Liver (tissue), 9 donors: ENCODE measurements around the gene CBX8. TPM values are rescaled to one million over a fixed set of nuclear protein-coding genes. Genes with fewer than 3 reads are reported as not detected.
"Not testable (repeated sequence)": the region's sequence is repeated elsewhere in the genome, so short reads cannot be mapped to it uniquely, and the experiment has no call there.

Experiments
- DNase-seq: peaks from one replicate; pipeline ENCODE4 v3.0.0-alpha.2; 2017; ENCODE audit warnings: low spot score
- H3K27ac ChIP-seq, 2 donors: one replicate each; pipeline ENCODE4 v1.7.0; 2013; ENCODE audit warnings: inconsistent platforms in 2 of 2, low read length in 2 of 2, control low read depth in 1 of 2, low read depth in 1 of 2, mild to moderate bottlenecking in 1 of 2
- H3K27me3 ChIP-seq, 4 donors: one replicate each; pipeline versions ENCODE4 v1.6.1 to v1.7.0; 2013; ENCODE audit warnings: low read length in 3 of 4, inconsistent platforms in 1 of 4, mild to moderate bottlenecking in 1 of 4, moderate library complexity in 1 of 4; ENCODE audit not compliant: control insufficient read depth in 4 of 4, insufficient read depth in 4 of 4
- H3K36me3 ChIP-seq, 4 donors: one replicate each; pipeline versions ENCODE4 v1.6.1 to v1.7.0; 2013; ENCODE audit warnings: low read length in 3 of 4, mild to moderate bottlenecking in 3 of 4, low read depth in 1 of 4, moderate library complexity in 1 of 4; ENCODE audit not compliant: control insufficient read depth in 4 of 4, insufficient read depth in 3 of 4
- H3K4me1 ChIP-seq, 4 donors: one replicate each; pipeline versions ENCODE4 v1.6.1 to v1.7.0; 2013; ENCODE audit warnings: low read length in 3 of 4, mild to moderate bottlenecking in 3 of 4, moderate library complexity in 1 of 4; ENCODE audit not compliant: control insufficient read depth in 4 of 4, insufficient read depth in 4 of 4
- H3K4me3 ChIP-seq, 3 donors: one replicate each; pipeline versions ENCODE4 v1.6.1 to v1.7.0; 2013; ENCODE audit warnings: low read length in 3 of 3, control low read depth in 1 of 3, low read depth in 1 of 3, mild to moderate bottlenecking in 1 of 3
- H3K9ac ChIP-seq, 2 donors: one replicate each; pipeline ENCODE4 v1.7.0; 2013; ENCODE audit warnings: low read length in 2 of 2, mild to moderate bottlenecking in 2 of 2, moderate library complexity in 2 of 2, control low read depth in 1 of 2, low read depth in 1 of 2
- H3K9me3 ChIP-seq, 4 donors: one replicate each; pipeline versions ENCODE4 v1.6.1 to v1.7.0; 2013; ENCODE audit warnings: low read length in 3 of 4; ENCODE audit not compliant: control insufficient read depth in 4 of 4
- FOXA1 ChIP-seq: IDR thresholded peaks from 2 replicates; pipeline ENCODE4 v1.6.1; 2016; ENCODE audit warnings: antibody characterized with exemption
- FOXA2 ChIP-seq: IDR thresholded peaks from 2 replicates; pipeline ENCODE4 v1.6.1; 2016; ENCODE audit warnings: antibody characterized with exemption
- HNF4A ChIP-seq, 2 donors: conservative IDR thresholded peaks; 2 replicates each; pipeline ENCODE4 v1.6.1; 2016; ENCODE audit warnings: antibody characterized with exemption in 2 of 2, mild to moderate bottlenecking in 2 of 2
- HNF4G ChIP-seq: IDR thresholded peaks from 2 replicates; pipeline ENCODE4 v1.6.1; 2016; ENCODE audit warnings: antibody characterized with exemption
- RXRA ChIP-seq, 2 donors: IDR thresholded peaks; 2 replicates each; pipeline ENCODE4 v1.6.1; 2017 to 2018; ENCODE audit warnings: antibody characterized with exemption in 2 of 2, mild to moderate bottlenecking in 1 of 2
- SP1 ChIP-seq: IDR thresholded peaks from 2 replicates; pipeline ENCODE4 v1.6.1; 2018; ENCODE audit warnings: antibody characterized with exemption, mild to moderate bottlenecking
- YY1 ChIP-seq: IDR thresholded peaks from 2 replicates; pipeline ENCODE4 v1.6.1; 2016; ENCODE audit warnings: antibody characterized with exemption, mild to moderate bottlenecking
- WGBS: extraction: QIAGEN DNeasy Blood & Tissue Kit; methylation state at CpG from one replicate; pipeline ENCODE4 v1.1.7; 2013; 5-methylcytosine and 5-hydroxymethylcytosine counted together
- polyA plus RNA-seq, 2 donors: library from polyadenylated mRNA; stranded (reverse) in 1 of 2; unstranded in 1 of 2; fragments of 200-250 nt in 1 of 2; fragments of >200 nt in 1 of 2; fragmentation: Nextera tagmentation in 1 of 2; extraction: Ambion mirVana in 1 of 2; gene quantifications; one replicate each; pipeline versions ENCODE4 v1.2.1 to v1.2.3, GENCODE V29; 2013 to 2015
- total RNA-seq, 2 donors: library from RNA; depleted of rRNA; stranded (reverse); fragments of >200 nt; gene quantifications; one replicate each; pipeline ENCODE4 v1.2.3, GENCODE V29; 2014
- TF ChIP-seq, protein P1 (sequence below): IDR thresholded peaks from 2 replicates; pipeline ENCODE4 v1.6.1; 2016; ENCODE audit warnings: antibody characterized with exemption
- TF ChIP-seq, protein P2 (sequence below): fragments of 150-350 bp; IDR thresholded peaks from 2 replicates; pipeline ENCODE4 v1.5.1; 2017; ENCODE audit warnings: improper control_type of control experiment, low read depth, low read length; ENCODE audit not compliant: missing input control
- TF ChIP-seq, protein P3 (sequence below): IDR thresholded peaks from 2 replicates; pipeline ENCODE4 v1.6.1; 2016; ENCODE audit warnings: antibody characterized with exemption, mild to moderate bottlenecking
- donor health status: healthy.
- donor health status: healthy.
- donor health status: healthy.
- donor health status: healthy.
- donor health status: healthy.

The CBX8 gene
- total and polyA plus RNA-seq, 4 donors = 0.75 to 2.7 (median 1.9) TPM

DNA sequence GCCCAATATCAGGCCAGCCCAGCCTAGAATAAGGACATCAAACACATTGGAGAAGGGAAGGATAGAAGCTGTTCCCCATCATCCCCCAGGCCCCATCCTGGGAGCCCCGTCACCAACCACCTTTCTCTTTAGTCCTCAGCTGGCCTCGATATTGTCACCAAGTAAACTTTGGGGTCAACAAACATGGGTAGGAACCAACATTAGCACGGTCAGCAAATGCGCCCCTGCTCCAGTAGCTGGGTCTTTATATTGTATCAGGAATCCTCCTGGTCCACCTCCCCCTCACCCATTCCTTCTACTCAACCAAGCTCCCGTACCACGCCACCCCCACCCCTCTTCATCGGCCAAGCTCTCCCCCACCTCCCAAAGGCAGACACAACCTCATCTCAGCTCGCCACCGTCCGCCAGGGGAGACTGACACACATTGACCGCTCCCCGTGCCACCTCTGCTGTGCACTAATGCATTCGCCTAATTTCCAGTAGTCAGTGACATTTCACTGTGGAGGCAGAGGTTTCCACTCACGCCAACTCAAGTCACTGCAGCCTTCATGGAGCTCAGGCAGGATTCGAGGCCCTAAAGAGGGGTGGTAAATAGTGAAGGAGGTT is 39.6 kb downstream of the CBX8 start:
- no peak for DNase-seq
- WGBS = 95% methylated on average over 15 of the region's 15 CpGs
- no peak overlapping the region for H3K9ac ChIP-seq
- H3K4me1 ChIP-seq = no peaks in the 10 kb centered on the region
- H3K36me3 ChIP-seq = no peaks in the 10 kb centered on the region
- no peaks in the 10 kb centered on the region for H3K27me3 ChIP-seq
- H3K4me3 ChIP-seq = no peak overlapping the region
- H3K27ac ChIP-seq = no peak overlapping the region
- TF ChIP-seq YY1 = no peak
- H3K9me3 ChIP-seq = no peaks in the 10 kb centered on the region

DNA sequence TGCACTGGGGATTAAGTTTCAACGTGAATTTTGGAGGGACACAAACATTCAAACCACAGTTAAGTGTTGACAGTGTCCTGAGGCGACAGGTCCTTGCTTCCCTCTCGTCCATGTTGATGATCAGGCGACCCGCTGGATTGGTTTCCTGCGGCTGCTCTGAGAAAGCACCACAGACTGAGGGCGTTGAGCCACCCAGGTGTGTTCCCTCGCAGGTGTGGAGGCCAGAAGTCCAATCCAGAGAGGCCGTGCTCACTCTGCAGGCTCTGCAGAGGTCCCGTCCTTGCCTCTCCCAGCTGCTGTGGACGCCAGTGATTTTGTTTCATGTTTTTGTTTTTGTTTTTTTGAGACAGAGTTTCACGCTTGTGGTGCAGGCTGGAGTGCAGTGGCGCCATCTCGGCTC is 41.3 kb downstream of the CBX8 start:
- no peak overlapping the region for H3K9ac ChIP-seq
- DNase-seq = no peak
- no peak overlapping the region for H3K27ac ChIP-seq
- H3K4me3 ChIP-seq = no peak overlapping the region
- H3K27me3 ChIP-seq = peaks cover 0 to 5% (median 0%) of the 10 kb centered on the region in 4 donors
- TF ChIP-seq HNF4A (conservative IDR thresholded peaks at IDR 0.05) (no peak), FOXA2 (no peak), SP1 (no peak), FOXA1 (no peak), HNF4G (no peak), RXRA (IDR thresholded peaks at IDR 0.05) (no peak), YY1 (no peak)
- TF ChIP-seq, protein P1, sequence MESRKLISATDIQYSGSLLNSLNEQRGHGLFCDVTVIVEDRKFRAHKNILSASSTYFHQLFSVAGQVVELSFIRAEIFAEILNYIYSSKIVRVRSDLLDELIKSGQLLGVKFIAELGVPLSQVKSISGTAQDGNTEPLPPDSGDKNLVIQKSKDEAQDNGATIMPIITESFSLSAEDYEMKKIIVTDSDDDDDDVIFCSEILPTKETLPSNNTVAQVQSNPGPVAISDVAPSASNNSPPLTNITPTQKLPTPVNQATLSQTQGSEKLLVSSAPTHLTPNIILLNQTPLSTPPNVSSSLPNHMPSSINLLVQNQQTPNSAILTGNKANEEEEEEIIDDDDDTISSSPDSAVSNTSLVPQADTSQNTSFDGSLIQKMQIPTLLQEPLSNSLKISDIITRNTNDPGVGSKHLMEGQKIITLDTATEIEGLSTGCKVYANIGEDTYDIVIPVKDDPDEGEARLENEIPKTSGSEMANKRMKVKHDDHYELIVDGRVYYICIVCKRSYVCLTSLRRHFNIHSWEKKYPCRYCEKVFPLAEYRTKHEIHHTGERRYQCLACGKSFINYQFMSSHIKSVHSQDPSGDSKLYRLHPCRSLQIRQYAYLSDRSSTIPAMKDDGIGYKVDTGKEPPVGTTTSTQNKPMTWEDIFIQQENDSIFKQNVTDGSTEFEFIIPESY = no peak
- TF ChIP-seq, protein P2, sequence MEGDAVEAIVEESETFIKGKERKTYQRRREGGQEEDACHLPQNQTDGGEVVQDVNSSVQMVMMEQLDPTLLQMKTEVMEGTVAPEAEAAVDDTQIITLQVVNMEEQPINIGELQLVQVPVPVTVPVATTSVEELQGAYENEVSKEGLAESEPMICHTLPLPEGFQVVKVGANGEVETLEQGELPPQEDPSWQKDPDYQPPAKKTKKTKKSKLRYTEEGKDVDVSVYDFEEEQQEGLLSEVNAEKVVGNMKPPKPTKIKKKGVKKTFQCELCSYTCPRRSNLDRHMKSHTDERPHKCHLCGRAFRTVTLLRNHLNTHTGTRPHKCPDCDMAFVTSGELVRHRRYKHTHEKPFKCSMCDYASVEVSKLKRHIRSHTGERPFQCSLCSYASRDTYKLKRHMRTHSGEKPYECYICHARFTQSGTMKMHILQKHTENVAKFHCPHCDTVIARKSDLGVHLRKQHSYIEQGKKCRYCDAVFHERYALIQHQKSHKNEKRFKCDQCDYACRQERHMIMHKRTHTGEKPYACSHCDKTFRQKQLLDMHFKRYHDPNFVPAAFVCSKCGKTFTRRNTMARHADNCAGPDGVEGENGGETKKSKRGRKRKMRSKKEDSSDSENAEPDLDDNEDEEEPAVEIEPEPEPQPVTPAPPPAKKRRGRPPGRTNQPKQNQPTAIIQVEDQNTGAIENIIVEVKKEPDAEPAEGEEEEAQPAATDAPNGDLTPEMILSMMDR = no peak
- TF ChIP-seq, protein P3, sequence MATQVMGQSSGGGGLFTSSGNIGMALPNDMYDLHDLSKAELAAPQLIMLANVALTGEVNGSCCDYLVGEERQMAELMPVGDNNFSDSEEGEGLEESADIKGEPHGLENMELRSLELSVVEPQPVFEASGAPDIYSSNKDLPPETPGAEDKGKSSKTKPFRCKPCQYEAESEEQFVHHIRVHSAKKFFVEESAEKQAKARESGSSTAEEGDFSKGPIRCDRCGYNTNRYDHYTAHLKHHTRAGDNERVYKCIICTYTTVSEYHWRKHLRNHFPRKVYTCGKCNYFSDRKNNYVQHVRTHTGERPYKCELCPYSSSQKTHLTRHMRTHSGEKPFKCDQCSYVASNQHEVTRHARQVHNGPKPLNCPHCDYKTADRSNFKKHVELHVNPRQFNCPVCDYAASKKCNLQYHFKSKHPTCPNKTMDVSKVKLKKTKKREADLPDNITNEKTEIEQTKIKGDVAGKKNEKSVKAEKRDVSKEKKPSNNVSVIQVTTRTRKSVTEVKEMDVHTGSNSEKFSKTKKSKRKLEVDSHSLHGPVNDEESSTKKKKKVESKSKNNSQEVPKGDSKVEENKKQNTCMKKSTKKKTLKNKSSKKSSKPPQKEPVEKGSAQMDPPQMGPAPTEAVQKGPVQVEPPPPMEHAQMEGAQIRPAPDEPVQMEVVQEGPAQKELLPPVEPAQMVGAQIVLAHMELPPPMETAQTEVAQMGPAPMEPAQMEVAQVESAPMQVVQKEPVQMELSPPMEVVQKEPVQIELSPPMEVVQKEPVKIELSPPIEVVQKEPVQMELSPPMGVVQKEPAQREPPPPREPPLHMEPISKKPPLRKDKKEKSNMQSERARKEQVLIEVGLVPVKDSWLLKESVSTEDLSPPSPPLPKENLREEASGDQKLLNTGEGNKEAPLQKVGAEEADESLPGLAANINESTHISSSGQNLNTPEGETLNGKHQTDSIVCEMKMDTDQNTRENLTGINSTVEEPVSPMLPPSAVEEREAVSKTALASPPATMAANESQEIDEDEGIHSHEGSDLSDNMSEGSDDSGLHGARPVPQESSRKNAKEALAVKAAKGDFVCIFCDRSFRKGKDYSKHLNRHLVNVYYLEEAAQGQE = no peak
- 86% methylated on average over 14 of the region's 14 CpGs for WGBS
- no peaks in the 10 kb centered on the region for H3K4me1 ChIP-seq
- H3K36me3 ChIP-seq = no peaks in the 10 kb centered on the region
- H3K9me3 ChIP-seq = no peaks in the 10 kb centered on the region

DNA sequence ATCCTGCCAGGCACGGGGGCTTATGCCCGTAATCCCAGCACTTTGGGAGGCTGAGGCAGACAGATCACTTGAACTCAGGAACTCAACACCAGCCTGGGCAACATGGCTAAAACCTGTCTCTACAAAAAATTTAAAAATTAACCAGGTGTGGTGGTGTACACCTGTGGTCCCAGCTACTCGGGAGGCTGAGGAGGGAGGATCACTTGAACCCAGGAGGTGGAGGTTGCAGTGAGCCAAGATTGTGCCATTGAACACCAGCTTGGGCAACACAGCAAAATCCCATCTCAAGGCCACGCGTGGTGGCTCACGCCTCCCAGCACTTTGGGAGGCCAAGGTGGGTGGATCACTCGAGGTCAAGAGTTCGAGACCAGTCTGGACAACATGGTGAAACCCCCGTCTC is 42.0 kb downstream of the CBX8 start:
- not testable (repeated sequence) for H3K27me3 ChIP-seq, H3K9ac ChIP-seq, DNase-seq, H3K4me1 ChIP-seq, H3K36me3 ChIP-seq, H3K27ac ChIP-seq, H3K9me3 ChIP-seq, H3K4me3 ChIP-seq
- 89% methylated on average over 9 of the region's 9 CpGs for WGBS
